Liver (tissue), 9 donors: Measurements from ENCODE around the gene ZSWIM1. TPM values are rescaled to one million over a fixed set of nuclear protein-coding genes. Genes with fewer than 3 reads are reported as not detected.

Experiments
- DNase-seq: peaks from one replicate; pipeline ENCODE4 v3.0.0-alpha.2; 2017; ENCODE audit warnings: low spot score
- H3K27ac ChIP-seq, 2 donors: one replicate each; pipeline ENCODE4 v1.7.0; 2013; ENCODE audit warnings: inconsistent platforms in 2 of 2, low read length in 2 of 2, control low read depth in 1 of 2, low read depth in 1 of 2, mild to moderate bottlenecking in 1 of 2
- H3K27me3 ChIP-seq, 4 donors: one replicate each; pipeline versions ENCODE4 v1.6.1 to v1.7.0; 2013; ENCODE audit warnings: low read length in 3 of 4, inconsistent platforms in 1 of 4, mild to moderate bottlenecking in 1 of 4, moderate library complexity in 1 of 4; ENCODE audit not compliant: control insufficient read depth in 4 of 4, insufficient read depth in 4 of 4
- H3K36me3 ChIP-seq, 4 donors: one replicate each; pipeline versions ENCODE4 v1.6.1 to v1.7.0; 2013; ENCODE audit warnings: low read length in 3 of 4, mild to moderate bottlenecking in 3 of 4, low read depth in 1 of 4, moderate library complexity in 1 of 4; ENCODE audit not compliant: control insufficient read depth in 4 of 4, insufficient read depth in 3 of 4
- H3K4me1 ChIP-seq, 4 donors: one replicate each; pipeline versions ENCODE4 v1.6.1 to v1.7.0; 2013; ENCODE audit warnings: low read length in 3 of 4, mild to moderate bottlenecking in 3 of 4, moderate library complexity in 1 of 4; ENCODE audit not compliant: control insufficient read depth in 4 of 4, insufficient read depth in 4 of 4
- H3K4me3 ChIP-seq, 3 donors: one replicate each; pipeline versions ENCODE4 v1.6.1 to v1.7.0; 2013; ENCODE audit warnings: low read length in 3 of 3, control low read depth in 1 of 3, low read depth in 1 of 3, mild to moderate bottlenecking in 1 of 3
- H3K9ac ChIP-seq, 2 donors: one replicate each; pipeline ENCODE4 v1.7.0; 2013; ENCODE audit warnings: low read length in 2 of 2, mild to moderate bottlenecking in 2 of 2, moderate library complexity in 2 of 2, control low read depth in 1 of 2, low read depth in 1 of 2
- H3K9me3 ChIP-seq, 4 donors: one replicate each; pipeline versions ENCODE4 v1.6.1 to v1.7.0; 2013; ENCODE audit warnings: low read length in 3 of 4; ENCODE audit not compliant: control insufficient read depth in 4 of 4
- FOXA1 ChIP-seq: IDR thresholded peaks from 2 replicates; pipeline ENCODE4 v1.6.1; 2016; ENCODE audit warnings: antibody characterized with exemption
- FOXA2 ChIP-seq: IDR thresholded peaks from 2 replicates; pipeline ENCODE4 v1.6.1; 2016; ENCODE audit warnings: antibody characterized with exemption
- GABPA ChIP-seq, 2 donors: IDR thresholded peaks in 1 of 2; conservative IDR thresholded peaks in 1 of 2; 2 replicates each; pipeline ENCODE4 v1.6.1; 2016; ENCODE audit warnings: antibody characterized with exemption in 2 of 2, mild to moderate bottlenecking in 1 of 2, moderate library complexity in 1 of 2
- HNF4A ChIP-seq, 2 donors: conservative IDR thresholded peaks; 2 replicates each; pipeline ENCODE4 v1.6.1; 2016; ENCODE audit warnings: antibody characterized with exemption in 2 of 2, mild to moderate bottlenecking in 2 of 2
- JUND ChIP-seq, 2 donors: IDR thresholded peaks; 2 replicates each; pipeline ENCODE4 v1.6.1; 2016; ENCODE audit warnings: antibody characterized with exemption in 2 of 2
- MAX ChIP-seq: IDR thresholded peaks from 2 replicates; pipeline ENCODE4 v1.6.1; 2016; ENCODE audit warnings: antibody characterized with exemption
- REST ChIP-seq: IDR thresholded peaks from 2 replicates; pipeline ENCODE4 v1.6.1; 2016; ENCODE audit warnings: antibody characterized with exemption, mild to moderate bottlenecking
- RXRA ChIP-seq, 2 donors: IDR thresholded peaks; 2 replicates each; pipeline ENCODE4 v1.6.1; 2017 to 2018; ENCODE audit warnings: antibody characterized with exemption in 2 of 2, mild to moderate bottlenecking in 1 of 2
- SP1 ChIP-seq: IDR thresholded peaks from 2 replicates; pipeline ENCODE4 v1.6.1; 2018; ENCODE audit warnings: antibody characterized with exemption, mild to moderate bottlenecking
- TAF1 ChIP-seq: conservative IDR thresholded peaks from 2 replicates; pipeline ENCODE4 v1.6.1; 2016; ENCODE audit warnings: antibody characterized with exemption, mild to moderate bottlenecking
- YY1 ChIP-seq: IDR thresholded peaks from 2 replicates; pipeline ENCODE4 v1.6.1; 2016; ENCODE audit warnings: antibody characterized with exemption, mild to moderate bottlenecking
- ZBTB33 ChIP-seq: IDR thresholded peaks from 2 replicates; pipeline ENCODE4 v1.6.1; 2016; ENCODE audit warnings: antibody characterized with exemption
- WGBS: extraction: QIAGEN DNeasy Blood & Tissue Kit; methylation state at CpG from one replicate; pipeline ENCODE4 v1.1.7; 2013; 5-methylcytosine and 5-hydroxymethylcytosine counted together
- polyA plus RNA-seq, 2 donors: library from polyadenylated mRNA; stranded (reverse) in 1 of 2; unstranded in 1 of 2; fragments of 200-250 nt in 1 of 2; fragments of >200 nt in 1 of 2; fragmentation: Nextera tagmentation in 1 of 2; extraction: Ambion mirVana in 1 of 2; gene quantifications; one replicate each; pipeline versions ENCODE4 v1.2.1 to v1.2.3, GENCODE V29; 2013 to 2015
- total RNA-seq, 2 donors: library from RNA; depleted of rRNA; stranded (reverse); fragments of >200 nt; gene quantifications; one replicate each; pipeline ENCODE4 v1.2.3, GENCODE V29; 2014
- TF ChIP-seq, protein P1 (sequence below): IDR thresholded peaks from 2 replicates; pipeline ENCODE4 v1.6.1; 2016; ENCODE audit warnings: antibody characterized with exemption
- TF ChIP-seq, protein P2 (sequence below): fragments of 150-350 bp; IDR thresholded peaks from 2 replicates; pipeline ENCODE4 v1.5.1; 2017; ENCODE audit warnings: improper control_type of control experiment, low read depth, low read length; ENCODE audit not compliant: missing input control
- donor health status: healthy.
- donor health status: healthy.
- donor health status: healthy.
- donor health status: healthy.
- donor health status: healthy.

Gene ZSWIM1
- total and polyA plus RNA-seq, 4 donors, result 2.1 to 5.0 (median 2.3) TPM

GRCh38 chr20:45912344-45912682 is 31.3 kb downstream of the ZSWIM1 start:
- no peak for DNase-seq
- Histone ChIP-seq H3K36me3 (no peaks in the 10 kb centered on the region), H3K27me3 (no peaks in the 10 kb centered on the region), H3K4me3 (peak overlapping the region in 1 of 3 donors; percentile 38), H3K27ac (peak overlapping the region in 1 of 2 donors; percentile 72), H3K9ac (no peak overlapping the region), H3K9me3 (no peaks in the 10 kb centered on the region), H3K4me1 (peaks cover 0 to 3% (median 1%) of the 10 kb centered on the region in 4 donors)
- WGBS, result 47% methylated on average over 4 of the region's 4 CpGs
- no peak for TF ChIP-seq ZBTB33
- TF ChIP-seq GABPA (IDR thresholded peaks at IDR 0.05 in 1 of 2, conservative IDR thresholded peaks at IDR 0.05 in 1 of 2), result no peak

GRCh38 chr20:45913116-45913515 is 32.1 kb downstream of the ZSWIM1 start:
- no peak for TF ChIP-seq TAF1
- TF ChIP-seq HNF4A (conservative IDR thresholded peaks at IDR 0.05), result no peak
- TF ChIP-seq ZBTB33, result no peak
- no peak for TF ChIP-seq REST
- TF ChIP-seq MAX, result no peak
- TF ChIP-seq FOXA1, result no peak
- TF ChIP-seq RXRA (IDR thresholded peaks at IDR 0.05), result no peak
- H3K9me3 ChIP-seq, result no peaks in the 10 kb centered on the region
- H3K4me1 ChIP-seq, result peaks cover 0 to 3% (median 1%) of the 10 kb centered on the region in 4 donors
- no peak overlapping the region for H3K27ac ChIP-seq
- DNase-seq, result no peak
- H3K9ac ChIP-seq, result no peak overlapping the region
- H3K27me3 ChIP-seq, result no peaks in the 10 kb centered on the region
- 66% methylated on average over 5 of the region's 5 CpGs for WGBS
- no peaks in the 10 kb centered on the region for H3K36me3 ChIP-seq
- H3K4me3 ChIP-seq, result no peak overlapping the region

DNA sequence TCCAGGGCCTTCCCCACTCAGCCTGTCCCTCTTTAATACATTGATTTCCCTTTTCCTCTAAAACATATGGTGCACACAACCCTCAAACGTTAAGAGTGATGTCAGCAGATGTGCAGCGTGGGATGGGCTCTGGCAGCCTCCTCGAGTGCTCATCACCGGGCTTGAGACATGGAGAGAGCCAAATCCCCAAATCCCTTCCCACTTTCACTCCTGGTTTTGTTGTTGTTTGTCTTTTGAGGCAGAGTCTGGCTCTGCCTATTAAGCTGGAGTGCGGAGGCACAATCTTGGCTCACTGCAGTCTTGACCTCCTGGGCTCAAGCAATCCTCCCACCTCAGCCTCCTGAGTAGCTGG is 36.7 kb downstream of the ZSWIM1 start:
- peaks cover 0 to 16% (median 2%) of the 10 kb centered on the region in 4 donors for H3K4me1 ChIP-seq
- no peak overlapping the region for H3K4me3 ChIP-seq
- H3K36me3 ChIP-seq, result no peaks in the 10 kb centered on the region
- H3K27ac ChIP-seq, result peak overlapping the region; percentile 54 to 64
- WGBS, result 79% methylated on average over 5 of the region's 5 CpGs
- DNase-seq, result no peak
- no peaks in the 10 kb centered on the region for H3K27me3 ChIP-seq
- H3K9me3 ChIP-seq, result no peaks in the 10 kb centered on the region
- H3K9ac ChIP-seq, result no peak overlapping the region
- TF ChIP-seq, protein P1, sequence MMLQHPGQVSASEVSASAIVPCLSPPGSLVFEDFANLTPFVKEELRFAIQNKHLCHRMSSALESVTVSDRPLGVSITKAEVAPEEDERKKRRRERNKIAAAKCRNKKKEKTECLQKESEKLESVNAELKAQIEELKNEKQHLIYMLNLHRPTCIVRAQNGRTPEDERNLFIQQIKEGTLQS, result no peak
- no peak for TF ChIP-seq FOXA2
- TF ChIP-seq GABPA (IDR thresholded peaks at IDR 0.05 in 1 of 2, conservative IDR thresholded peaks at IDR 0.05 in 1 of 2), result no peak
- no peak for TF ChIP-seq HNF4A (conservative IDR thresholded peaks at IDR 0.05)
- TF ChIP-seq FOXA1, result no peak
- no peak for TF ChIP-seq YY1
- TF ChIP-seq, protein P2, sequence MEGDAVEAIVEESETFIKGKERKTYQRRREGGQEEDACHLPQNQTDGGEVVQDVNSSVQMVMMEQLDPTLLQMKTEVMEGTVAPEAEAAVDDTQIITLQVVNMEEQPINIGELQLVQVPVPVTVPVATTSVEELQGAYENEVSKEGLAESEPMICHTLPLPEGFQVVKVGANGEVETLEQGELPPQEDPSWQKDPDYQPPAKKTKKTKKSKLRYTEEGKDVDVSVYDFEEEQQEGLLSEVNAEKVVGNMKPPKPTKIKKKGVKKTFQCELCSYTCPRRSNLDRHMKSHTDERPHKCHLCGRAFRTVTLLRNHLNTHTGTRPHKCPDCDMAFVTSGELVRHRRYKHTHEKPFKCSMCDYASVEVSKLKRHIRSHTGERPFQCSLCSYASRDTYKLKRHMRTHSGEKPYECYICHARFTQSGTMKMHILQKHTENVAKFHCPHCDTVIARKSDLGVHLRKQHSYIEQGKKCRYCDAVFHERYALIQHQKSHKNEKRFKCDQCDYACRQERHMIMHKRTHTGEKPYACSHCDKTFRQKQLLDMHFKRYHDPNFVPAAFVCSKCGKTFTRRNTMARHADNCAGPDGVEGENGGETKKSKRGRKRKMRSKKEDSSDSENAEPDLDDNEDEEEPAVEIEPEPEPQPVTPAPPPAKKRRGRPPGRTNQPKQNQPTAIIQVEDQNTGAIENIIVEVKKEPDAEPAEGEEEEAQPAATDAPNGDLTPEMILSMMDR, result no peak
- no peak for TF ChIP-seq SP1
- no peak for TF ChIP-seq JUND (IDR thresholded peaks at IDR 0.05)
